Measurements from ENCODE around the gene SLC41A1.

The SLC41A1 gene

GRCh38 chr1:205751036-205751651 lies 61.9 kb downstream of the SLC41A1 start:
- no peak for DNase-seq (ENCODE audit: low read depth)
- H3K4me3 ChIP-seq (ENCODE audit: low read depth, low read length) = no peak overlapping the region
- in situ Hi-C loops (cut with HindIII; ENCODE audit: low sequenced_read_pairs) = no loop called here
- no peak for TF ChIP-seq CTCF (IDR thresholded peaks at IDR 0.05; ENCODE audit: low read depth, low read length, missing control alignments)

- DNase-seq (ENCODE audit: low read depth) = peak; percentile 99
- TF ChIP-seq CTCF (IDR thresholded peaks at IDR 0.05; ENCODE audit: low read depth, low read length, missing control alignments) = peak; percentile 3
- in situ Hi-C loops (cut with HindIII; ENCODE audit: low sequenced_read_pairs) = no loop called here
- H3K4me3 ChIP-seq (ENCODE audit: low read depth, low read length) = peak within 1 kb of the TSS; percentile 87
These were observed 62.6 kb downstream of the SLC41A1 start, which contains the start of gene NUCKS1 for GRCh38 chr1:205750138-205751035. TSS of gene NUCKS1 (minus strand) at chr1:205750182. CDS start at chr1:205749973, 209 bp downstream.

GRCh38 chr1:205749234-205750137 lies 63.5 kb downstream of the SLC41A1 start:
- peak; percentile 85 for DNase-seq (ENCODE audit: low read depth)
- no peak for TF ChIP-seq CTCF (IDR thresholded peaks at IDR 0.05; ENCODE audit: low read depth, low read length, missing control alignments)
- H3K4me3 ChIP-seq (ENCODE audit: low read depth, low read length) = peak overlapping the region; percentile 87
- in situ Hi-C loops (cut with HindIII; ENCODE audit: low sequenced_read_pairs) = no loop called here

- H3K4me3 ChIP-seq (ENCODE audit: low read depth, low read length) = peak overlapping the region; percentile 87
- TF ChIP-seq CTCF (IDR thresholded peaks at IDR 0.05; ENCODE audit: low read depth, low read length, missing control alignments) = no peak
- peak; percentile 37 for DNase-seq (ENCODE audit: low read depth)
- in situ Hi-C loops (cut with HindIII; ENCODE audit: low sequenced_read_pairs) = no loop called here
These were observed 64.4 kb downstream of the SLC41A1 start for GRCh38 chr1:205748403-205749233.

GRCh38 chr1:205746757-205747412 lies 66.1 kb downstream of the SLC41A1 start:
- peak overlapping the region; percentile 16 for H3K4me3 ChIP-seq (ENCODE audit: low read depth, low read length)
- TF ChIP-seq CTCF (IDR thresholded peaks at IDR 0.05; ENCODE audit: low read depth, low read length, missing control alignments) = no peak
- in situ Hi-C loops (cut with HindIII; ENCODE audit: low sequenced_read_pairs) = no loop called here
- DNase-seq (ENCODE audit: low read depth) = no peak
